Raji (cell line): ENCODE results near the gene ZNF239.

Source experiments
- POLR2A ChIP-seq: IDR thresholded peaks from 2 replicates; pipeline ENCODE4 v1.6.1; 2011; ENCODE audit warnings: low read depth, low read length, control low read depth; ENCODE audit not compliant: insufficient read depth

The ZNF239 gene

DNA sequence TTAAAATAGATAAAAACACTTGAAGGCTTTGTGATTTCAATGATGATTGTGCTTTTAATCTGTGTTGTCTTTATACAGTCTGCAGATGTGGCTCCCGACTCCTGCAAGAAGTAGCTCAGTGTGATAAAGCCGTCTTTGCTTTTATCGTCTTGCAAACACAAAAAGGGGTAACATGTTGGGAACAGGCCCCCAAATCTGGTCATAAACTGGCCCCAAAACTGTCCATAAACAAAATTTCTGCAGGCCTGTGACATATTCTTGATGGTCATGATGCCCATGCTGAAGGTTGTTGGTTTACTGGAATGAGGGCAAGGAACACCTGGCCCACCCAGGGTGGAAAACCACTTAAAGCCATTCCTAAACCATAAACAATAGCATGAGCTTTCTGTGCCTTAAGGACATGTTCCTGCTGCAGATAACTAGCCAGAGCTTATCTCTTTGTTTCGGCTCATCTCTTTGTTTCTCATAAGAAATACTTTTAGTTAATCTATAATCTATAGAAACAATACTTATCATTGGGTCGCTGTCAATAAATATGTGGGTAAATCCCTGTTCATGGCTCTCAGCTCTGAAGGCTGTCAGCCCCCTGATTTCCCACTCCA, 17.0 kb upstream of the ZNF239 start:
- TF ChIP-seq POLR2A: no peak

DNA sequence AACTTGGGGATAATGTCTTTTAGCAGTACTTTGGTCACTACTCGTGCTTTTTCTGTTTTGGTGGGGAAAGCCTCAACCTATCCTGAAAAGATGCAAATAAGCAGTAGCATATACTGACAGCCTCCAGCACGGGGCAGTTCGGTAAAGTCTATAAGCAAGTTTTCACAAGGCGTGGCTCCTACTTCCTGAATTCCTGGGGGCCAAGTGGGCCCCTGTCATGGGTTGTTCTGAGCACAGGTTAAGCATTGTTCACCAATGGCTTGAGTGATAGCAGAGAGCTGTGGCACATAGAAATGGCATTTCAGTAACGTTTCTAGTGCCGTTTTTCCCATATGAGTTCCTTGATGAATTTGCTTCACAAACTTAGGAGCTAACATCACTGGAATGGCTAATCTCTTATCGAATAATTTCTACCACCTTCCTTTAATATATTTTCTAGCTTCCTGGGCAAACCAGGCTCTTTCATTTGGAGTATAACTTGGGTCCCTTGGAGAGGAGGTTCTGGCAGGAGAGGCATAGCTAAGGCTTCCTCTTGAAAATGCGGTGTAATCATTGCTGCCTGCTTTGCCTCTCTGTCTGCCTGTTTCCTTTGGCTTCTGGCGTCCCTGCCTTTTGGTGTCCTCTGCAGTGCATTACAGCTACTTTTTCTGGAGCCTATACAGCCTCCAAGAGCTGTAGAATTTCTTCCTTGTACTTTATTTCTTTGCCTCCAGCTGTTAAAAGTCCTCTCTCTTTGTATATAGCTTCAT, 11.7 kb upstream of the ZNF239 start:
- TF ChIP-seq POLR2A: no peak

DNA sequence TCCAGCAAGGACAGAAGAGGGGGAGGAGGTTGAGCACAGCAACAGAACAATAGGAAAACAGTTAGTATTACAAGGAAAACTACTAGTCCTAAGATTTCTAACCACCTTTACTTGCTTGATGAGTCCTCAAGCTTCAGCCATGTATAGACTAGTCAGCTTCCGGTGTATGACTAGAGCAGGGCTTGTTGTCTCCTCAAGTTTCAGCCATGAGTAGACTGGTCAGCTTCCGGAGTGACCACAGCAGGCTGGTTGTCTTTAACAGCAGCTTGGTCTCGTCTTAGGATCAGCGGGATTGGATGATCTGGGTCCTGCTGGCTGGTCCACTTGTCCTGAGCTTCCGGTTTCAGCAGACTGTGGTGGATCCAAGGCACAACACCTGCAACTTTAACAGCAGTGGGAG, 10.6 kb upstream of the ZNF239 start:
- TF ChIP-seq POLR2A: no peak

DNA sequence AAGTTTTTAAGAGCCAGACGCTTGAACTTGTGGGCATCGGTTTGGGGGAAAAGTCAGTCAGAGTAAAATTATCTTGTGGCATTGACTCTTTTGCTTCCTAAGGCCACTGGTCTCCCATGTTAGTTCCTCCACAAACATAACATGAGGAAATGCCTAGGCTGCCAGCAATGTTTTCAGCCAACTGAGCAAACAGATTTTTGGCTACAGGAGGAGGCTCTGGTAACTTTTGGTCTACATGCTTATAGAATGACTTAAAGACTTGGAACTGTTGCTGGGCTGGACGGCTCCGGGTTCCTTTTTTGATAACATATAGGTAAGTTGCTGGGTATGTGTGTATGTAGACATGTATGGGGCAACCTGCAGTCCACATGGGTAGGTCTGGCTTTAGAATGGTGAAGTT, 9.6 kb upstream of the ZNF239 start:
- no peak for TF ChIP-seq POLR2A

DNA sequence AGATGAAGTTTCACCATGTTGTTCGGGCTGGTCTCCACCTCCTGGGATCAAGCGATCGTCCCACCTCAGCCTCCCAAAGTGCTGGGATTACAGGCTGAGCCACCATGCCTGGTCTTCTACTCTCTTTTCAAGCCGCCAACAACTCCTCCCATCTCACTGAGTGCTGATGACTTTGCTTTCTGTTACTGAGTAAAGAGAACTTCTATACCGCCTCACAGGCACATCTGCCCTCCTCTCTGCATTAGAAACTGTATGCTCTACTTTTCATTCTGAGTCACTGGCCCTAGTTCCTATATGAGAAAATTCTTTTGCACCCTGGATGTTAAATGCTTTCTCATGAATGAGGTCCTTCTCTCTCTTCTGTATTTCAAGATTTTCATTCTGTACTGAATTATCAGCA, 2.2 kb upstream of the ZNF239 start:
- TF ChIP-seq POLR2A: no peak

DNA sequence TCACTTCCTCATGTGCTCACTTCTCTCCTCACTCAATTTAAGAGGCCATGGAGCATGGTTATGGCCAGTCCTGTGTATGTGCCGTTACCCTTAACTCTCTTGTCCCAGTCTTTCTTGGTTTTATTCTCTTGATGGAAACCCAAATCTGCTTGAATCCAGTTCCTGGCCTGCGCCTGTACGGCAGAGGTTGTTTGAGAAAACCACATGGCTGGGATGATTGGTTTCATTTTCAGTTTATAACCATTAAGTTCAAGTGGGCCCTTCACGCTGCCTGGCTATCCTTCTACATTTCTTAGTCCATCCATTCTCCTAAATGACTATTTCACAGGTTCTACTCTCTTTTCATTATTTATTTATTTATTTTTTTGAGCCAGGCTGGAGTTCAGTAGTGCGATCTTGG, 1.6 kb upstream of the ZNF239 start:
- TF ChIP-seq POLR2A: no peak

DNA sequence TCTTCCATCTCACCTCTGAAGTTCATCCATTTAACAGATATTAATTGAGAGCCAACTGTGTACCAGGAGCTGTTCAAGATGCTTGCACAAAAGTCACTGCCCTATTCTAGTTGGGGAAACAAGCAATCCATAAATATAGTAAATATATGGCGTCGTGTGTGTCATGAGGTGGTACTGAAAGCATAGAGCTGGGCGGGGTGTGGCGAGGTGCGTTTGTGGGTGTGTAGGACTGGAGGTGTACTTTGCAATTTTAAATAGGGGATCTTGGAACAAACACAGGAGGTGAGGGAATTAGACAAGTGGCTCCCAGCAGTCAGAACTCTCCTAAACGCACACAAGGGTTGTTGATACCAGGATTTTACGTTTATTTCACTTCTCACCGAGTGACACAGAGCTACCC, 490 bp upstream of the ZNF239 start:
- TF ChIP-seq POLR2A: no peak

DNA sequence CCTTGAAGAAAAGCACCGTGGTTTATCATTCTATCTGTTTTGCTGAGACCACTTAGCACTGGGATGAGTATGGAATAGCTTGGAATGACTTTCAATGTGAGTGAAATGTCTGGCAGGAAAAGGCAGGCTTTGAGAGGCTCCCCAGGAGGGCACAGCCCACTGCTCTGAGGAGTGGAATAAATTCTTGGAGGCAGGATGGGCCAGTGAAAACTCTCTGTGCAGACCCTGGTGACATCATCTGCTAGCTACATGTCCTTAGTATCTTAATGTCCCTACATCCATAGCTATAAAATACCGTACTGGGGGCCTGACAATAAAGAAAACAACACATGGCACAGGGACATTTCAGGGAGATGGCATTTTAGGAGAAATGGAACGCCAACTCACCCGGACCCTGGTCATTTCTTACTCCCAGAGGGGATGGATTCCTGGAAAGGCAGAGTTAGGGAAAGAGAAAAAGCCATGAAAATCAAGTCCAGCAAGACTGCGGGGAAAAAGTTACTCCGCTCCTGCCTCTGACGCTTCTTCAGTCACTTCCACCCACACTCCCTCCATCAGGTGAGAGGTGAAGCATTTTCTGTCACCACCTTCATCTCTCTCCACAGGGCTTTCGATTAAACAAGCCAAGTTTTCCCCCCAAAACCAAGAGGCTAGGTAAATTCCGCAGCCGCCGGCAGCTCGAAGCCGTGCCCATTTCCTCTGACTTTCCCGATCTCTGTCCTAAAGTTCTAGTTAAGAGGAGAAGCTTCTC, 991 bp downstream of the ZNF239 start:
- TF ChIP-seq POLR2A: no peak

DNA sequence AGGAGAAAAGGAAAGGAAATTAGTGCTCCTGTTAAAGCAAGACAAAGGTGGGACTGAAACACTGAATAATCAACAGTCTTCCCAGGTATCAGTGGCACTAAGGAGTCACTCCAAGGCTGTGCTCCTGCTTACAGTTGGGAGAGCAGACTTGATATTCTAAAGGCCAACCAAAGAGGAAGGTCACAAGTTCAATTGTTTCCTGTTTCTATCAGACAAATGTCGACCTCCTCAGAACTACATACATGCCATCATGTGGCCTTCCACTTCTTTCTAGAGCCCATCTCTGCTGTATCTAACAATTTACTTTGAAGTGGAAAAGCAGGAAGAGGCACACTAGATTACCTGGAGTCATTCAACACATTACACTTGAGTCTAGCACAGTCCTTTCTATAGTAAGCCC, 3.4 kb downstream of the ZNF239 start:
- no peak for TF ChIP-seq POLR2A

DNA sequence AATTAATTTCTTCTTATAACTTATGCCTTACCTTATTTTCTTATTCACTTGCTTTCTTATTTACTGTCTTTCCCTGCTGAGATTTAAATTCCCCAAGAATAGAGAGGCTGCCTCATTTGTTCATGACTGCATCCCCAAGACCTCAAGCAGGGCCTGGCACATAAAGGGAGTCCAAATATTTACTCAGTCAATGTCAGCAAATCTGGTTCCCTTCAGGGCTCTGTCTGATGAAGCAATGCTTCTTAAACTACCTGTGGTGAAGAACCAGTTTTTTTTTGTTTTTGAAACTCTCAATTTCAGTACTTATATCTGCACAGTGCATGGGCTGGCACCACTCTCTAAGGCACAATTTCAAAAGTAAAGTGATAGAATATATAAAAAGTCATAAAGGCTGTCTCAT, 4.7 kb downstream of the ZNF239 start:
- TF ChIP-seq POLR2A: no peak

DNA sequence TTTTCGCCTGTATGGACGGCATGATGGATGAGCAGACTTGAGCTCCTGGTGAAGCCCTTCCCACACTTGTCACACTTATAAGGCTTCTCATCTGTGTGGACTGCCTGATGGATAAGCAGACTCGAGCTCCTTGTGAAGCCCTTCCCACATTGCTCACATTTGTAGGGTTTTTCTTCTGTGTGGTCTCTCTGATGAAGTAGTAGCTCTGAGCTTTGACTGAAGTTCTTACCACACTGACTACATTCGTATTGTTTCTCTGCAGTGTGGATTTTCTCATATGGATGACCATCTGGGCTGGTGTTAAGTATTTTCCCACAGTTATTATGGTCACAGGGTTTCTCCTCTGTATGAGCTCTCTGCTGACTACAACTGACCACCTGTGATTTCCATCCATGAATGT, 17.2 kb downstream of the ZNF239 start:
- TF ChIP-seq POLR2A: no peak

DNA sequence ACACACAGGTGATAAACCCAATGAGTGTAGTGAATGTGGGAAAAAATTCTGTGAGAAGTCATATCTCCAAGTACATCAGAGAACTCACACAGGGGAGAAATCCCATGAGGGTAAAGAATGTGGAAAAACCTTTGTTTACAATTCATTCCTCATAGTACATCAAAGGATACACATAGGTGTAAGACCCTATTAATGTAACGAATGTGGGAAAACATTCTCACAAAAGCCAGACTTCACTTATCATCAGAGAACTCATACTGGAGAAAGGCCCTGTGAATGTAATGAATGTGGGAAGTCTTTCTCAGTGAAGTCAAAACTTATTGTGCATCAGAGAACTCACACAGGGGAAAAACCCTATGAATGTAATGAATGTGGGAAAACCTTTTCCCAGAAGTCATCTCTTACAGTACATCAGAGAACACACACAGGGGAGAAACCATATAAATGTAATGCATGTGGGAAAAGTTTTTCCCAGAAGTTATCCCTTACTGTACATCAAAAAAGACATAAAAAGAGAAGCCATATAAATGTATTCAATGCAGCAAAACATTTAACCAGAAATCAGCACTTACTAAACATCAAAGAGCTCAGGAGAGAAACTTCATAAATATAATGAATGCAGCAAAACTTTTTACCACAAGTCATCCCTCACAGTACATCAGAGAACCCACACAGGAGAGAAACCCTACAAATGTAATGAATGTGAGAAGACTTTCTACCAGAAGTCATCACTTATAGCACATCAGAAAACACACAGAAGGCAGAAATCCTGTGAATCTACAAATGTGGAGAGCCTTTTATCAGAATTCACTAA, 49.8 kb downstream of the ZNF239 start:
- no peak for TF ChIP-seq POLR2A
